Stomach (tissue), 9 donors: Measurements from ENCODE around the gene SPOCD1. TPM values are rescaled to one million over a fixed set of nuclear protein-coding genes. Genes with fewer than 3 reads are reported as not detected.
"Not testable (repeated sequence)": the region's sequence is repeated elsewhere in the genome, so short reads cannot be mapped to it uniquely, and the experiment has no call there.

ENCODE experiments used
- DNase-seq, 2 donors: peaks; one replicate each; pipeline versions ENCODE4 v3.0.0 to v3.0.0-alpha.2; 2013 to 2019
- H3K27ac ChIP-seq, 5 donors: fragments of 200-600 bp in 4 of 5; sonication (generic) in 4 of 5; one replicate each; pipeline ENCODE4 v1.5.1; 2013 to 2019; ENCODE audit warnings: mild to moderate bottlenecking in 1 of 5, moderate library complexity in 1 of 5
- H3K27me3 ChIP-seq, 3 donors: fragments of 200-600 bp; sonication (generic); one replicate each; pipeline ENCODE4 v1.5.1; 2017 to 2019; ENCODE audit warnings: mixed run types in 1 of 3
- H3K36me3 ChIP-seq, 4 donors: fragments of 200-600 bp; sonication (generic); 1 replicate in 3 of 4; 2 replicates in 1 of 4; pipeline ENCODE4 v1.5.1; 2016 to 2019
- H3K4me1 ChIP-seq, 4 donors: fragments of 200-600 bp; sonication (generic); one replicate each; pipeline ENCODE4 v1.5.1; 2016 to 2019
- H3K4me3 ChIP-seq, 4 donors: fragments of 200-600 bp; sonication (generic) in 3 of 4; one replicate each; pipeline ENCODE4 v1.5.1; 2016 to 2019; ENCODE audit warnings: mild to moderate bottlenecking in 1 of 4
- H3K9me3 ChIP-seq, 4 donors: fragments of 200-600 bp; sonication (generic); one replicate each; pipeline ENCODE4 v1.5.1; 2016 to 2019
- EP300 ChIP-seq: sonication (generic); formaldehyde crosslinking; IDR thresholded peaks from one replicate; pipeline ENCODE4 v1.6.1; 2017; ENCODE audit warnings: antibody characterized with exemption
- POLR2A ChIP-seq, 4 donors: fragments of 450-650 bp; IDR thresholded peaks; one replicate each; pipeline ENCODE4 v1.6.1; 2016; ENCODE audit warnings: antibody characterized with exemption in 4 of 4, control low read depth in 2 of 4, mild to moderate bottlenecking in 1 of 4, moderate library complexity in 1 of 4
- POLR2AphosphoS5 ChIP-seq, 3 donors: sonication (generic); formaldehyde crosslinking; IDR thresholded peaks; one replicate each; pipeline ENCODE4 v1.6.1; 2016; ENCODE audit warnings: antibody characterized with exemption in 3 of 3
- WGBS, 5 donors: extraction: QIAGEN DNeasy Blood & Tissue Kit in 3 of 5; methylation state at CpG; one replicate each; pipeline versions ENCODE4 v1.1.5 to v1.1.7; 2013 to 2018; 5-methylcytosine and 5-hydroxymethylcytosine counted together
- intact Hi-C: fragments of 100-400 bp; cut with DNase I; formaldehyde crosslinking; loops from one replicate; pipeline ENCODE4 v1.15.1; 2023; ENCODE audit warnings: low total_unique reads
- polyA plus RNA-seq, 3 donors: library from polyadenylated mRNA; stranded (reverse); fragments of 200-250 nt; gene quantifications; one replicate each; pipeline ENCODE4 v1.2.3, GENCODE V29; 2013
- total RNA-seq, 5 donors: library from RNA; depleted of rRNA; stranded (reverse); fragments of >200 nt; gene quantifications; one replicate each; pipeline versions ENCODE4 v1.1.0 to v1.2.3, GENCODE V29; 2014 to 2016
- TF ChIP-seq, protein P1 (sequence below), 7 experiments: fragments of 450-650 bp in 4 of 7; fragments of 200-600 bp in 3 of 7; sonication (generic) in 3 of 7; IDR thresholded peaks; one replicate each; pipeline ENCODE4 v1.5.1; 2016 to 2019; ENCODE audit warnings: antibody characterized with exemption in 7 of 7, control low read depth in 2 of 7, mild to moderate bottlenecking in 1 of 7
- donor health status: healthy with polysubstance abuse.
- donor health status: Bipolar disorder and iron deficiency.
- donor health status: healthy.

The SPOCD1 gene
- total and polyA plus RNA-seq, 8 donors = 0.55 to 11.1 (median 4.5) TPM; not detected in 1

DNA sequence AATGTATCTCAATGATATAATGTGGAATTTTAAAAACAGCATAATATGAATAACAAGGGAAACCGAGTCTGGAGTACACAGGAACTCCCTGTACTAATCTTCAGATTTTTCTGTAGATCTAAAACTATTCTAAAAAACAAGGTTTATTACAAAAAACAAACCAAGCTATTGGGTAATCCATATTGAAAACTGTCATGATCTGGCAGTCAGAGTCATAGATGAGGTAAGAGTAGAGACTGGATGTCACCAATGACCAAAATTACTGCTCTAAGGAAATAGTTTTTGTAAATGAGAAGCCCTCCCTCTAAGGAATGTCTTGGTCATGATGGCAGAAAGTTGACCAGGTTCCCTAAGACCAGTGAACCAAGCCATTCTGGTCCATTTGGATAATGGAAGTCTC, 2.4 kb upstream of the SPOCD1 start:
- intact Hi-C loops = loop anchor here (10.0 kb wide), 1 partner anchor 147 kb away; no protein-coding TSS in a partner anchor
- WGBS, 5 donors = 92 to 100% (median 96%) methylated on average over 1 of the region's 1 CpG

DNA sequence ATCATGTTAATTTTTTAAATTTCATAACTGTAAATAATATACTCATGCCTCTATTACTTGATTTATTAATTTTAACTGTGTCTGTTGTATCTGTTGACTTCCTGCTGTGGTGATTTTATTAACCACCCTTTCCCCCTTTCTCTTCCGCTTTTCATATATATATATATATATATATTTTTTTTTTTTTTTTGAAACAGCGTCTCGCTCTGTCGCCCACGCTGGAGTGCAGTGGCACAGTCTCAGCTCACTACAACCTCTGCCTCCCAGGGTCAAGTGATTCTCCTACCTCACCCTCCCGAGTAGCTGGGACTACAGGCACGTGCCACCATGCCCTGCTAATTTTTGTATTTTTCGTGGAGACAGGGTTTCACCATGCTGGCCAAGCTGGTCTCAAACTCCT, 1.1 kb upstream of the SPOCD1 start:
- intact Hi-C loops = loop anchor here (10.0 kb wide), 1 partner anchor 148 kb away; no protein-coding TSS in a partner anchor

More for the DNA sequence above, 2.4 kb upstream of the SPOCD1 start:
- no peak overlapping the region for H3K4me3 ChIP-seq
- no peaks in the 10 kb centered on the region for H3K36me3 ChIP-seq
- no peak overlapping the region for H3K27ac ChIP-seq
- TF ChIP-seq EP300 = no peak
- TF ChIP-seq, protein P1, sequence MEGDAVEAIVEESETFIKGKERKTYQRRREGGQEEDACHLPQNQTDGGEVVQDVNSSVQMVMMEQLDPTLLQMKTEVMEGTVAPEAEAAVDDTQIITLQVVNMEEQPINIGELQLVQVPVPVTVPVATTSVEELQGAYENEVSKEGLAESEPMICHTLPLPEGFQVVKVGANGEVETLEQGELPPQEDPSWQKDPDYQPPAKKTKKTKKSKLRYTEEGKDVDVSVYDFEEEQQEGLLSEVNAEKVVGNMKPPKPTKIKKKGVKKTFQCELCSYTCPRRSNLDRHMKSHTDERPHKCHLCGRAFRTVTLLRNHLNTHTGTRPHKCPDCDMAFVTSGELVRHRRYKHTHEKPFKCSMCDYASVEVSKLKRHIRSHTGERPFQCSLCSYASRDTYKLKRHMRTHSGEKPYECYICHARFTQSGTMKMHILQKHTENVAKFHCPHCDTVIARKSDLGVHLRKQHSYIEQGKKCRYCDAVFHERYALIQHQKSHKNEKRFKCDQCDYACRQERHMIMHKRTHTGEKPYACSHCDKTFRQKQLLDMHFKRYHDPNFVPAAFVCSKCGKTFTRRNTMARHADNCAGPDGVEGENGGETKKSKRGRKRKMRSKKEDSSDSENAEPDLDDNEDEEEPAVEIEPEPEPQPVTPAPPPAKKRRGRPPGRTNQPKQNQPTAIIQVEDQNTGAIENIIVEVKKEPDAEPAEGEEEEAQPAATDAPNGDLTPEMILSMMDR (IDR thresholded peaks at IDR 0.05) = no peak
- TF ChIP-seq POLR2A (IDR thresholded peaks at IDR 0.05) = no peak
- no peak for TF ChIP-seq POLR2AphosphoS5 (IDR thresholded peaks at IDR 0.05)
- H3K4me1 ChIP-seq = peaks cover 0 to 17% (median 4%) of the 10 kb centered on the region in 4 donors
- no peaks in the 10 kb centered on the region for H3K9me3 ChIP-seq
- DNase-seq = no peak
- no peaks in the 10 kb centered on the region for H3K27me3 ChIP-seq

DNA sequence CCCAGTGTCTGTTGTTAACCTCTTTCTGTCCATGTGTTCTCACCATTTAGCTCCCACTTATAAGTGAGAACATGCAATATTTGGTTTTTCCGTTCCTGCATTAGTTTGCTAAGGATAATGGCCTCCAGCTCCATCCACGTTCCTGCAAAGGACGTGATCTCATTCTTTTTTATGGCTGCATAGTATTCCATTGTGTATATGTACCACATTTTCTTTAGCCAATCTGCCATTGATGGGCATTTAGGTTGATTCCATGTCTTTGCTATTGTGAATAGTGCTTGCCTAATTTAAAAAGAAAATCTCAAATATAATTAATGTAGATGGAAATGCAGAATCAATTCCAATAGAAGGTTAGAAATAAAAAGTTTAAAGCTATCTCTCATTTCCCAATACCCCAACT, 679 bp upstream of the SPOCD1 start:
- not testable (repeated sequence) for H3K4me3 ChIP-seq, H3K27ac ChIP-seq, DNase-seq, H3K27me3 ChIP-seq, H3K36me3 ChIP-seq, H3K9me3 ChIP-seq
- intact Hi-C loops = loop anchor here (10.0 kb wide), 1 partner anchor 148 kb away; no protein-coding TSS in a partner anchor
- 88 to 96% (median 95%) methylated on average over 3 of the region's 3 CpGs for WGBS, 5 donors
- peaks cover 0 to 17% (median 4%) of the 10 kb centered on the region in 4 donors for H3K4me1 ChIP-seq

More for the DNA sequence above, 1.1 kb upstream of the SPOCD1 start:
- peaks cover 0 to 17% (median 4%) of the 10 kb centered on the region in 4 donors for H3K4me1 ChIP-seq
- not testable (repeated sequence) for H3K4me3 ChIP-seq, H3K36me3 ChIP-seq, H3K27me3 ChIP-seq, DNase-seq, H3K27ac ChIP-seq, H3K9me3 ChIP-seq
- 74 to 86% (median 82%) methylated on average over 8 of the region's 8 CpGs for WGBS, 5 donors

DNA sequence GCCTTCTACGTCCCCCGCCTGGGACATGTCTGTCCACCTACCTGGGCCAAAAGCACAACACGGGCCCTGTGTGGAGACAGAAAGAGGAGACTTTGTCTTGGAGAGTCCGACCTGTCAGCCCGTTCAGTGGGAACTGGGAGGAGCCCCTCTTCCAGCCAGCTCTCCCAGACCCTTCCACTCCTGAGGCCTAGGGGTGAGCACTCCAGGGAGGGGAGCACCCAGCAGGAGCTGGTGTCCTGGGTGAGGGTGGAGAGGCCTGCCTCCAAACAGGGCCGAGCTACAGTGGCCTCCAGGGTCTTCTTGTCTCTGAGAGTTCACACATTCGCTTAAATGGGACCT, 546 bp downstream of the SPOCD1 start:
- Histone ChIP-seq H3K9me3 (no peaks in the 10 kb centered on the region), H3K4me1 (peaks cover 0 to 17% (median 4%) of the 10 kb centered on the region in 4 donors), H3K36me3 (no peaks in the 10 kb centered on the region), H3K27ac (peak overlapping the region in 1 of 5 donors; percentile 10), H3K4me3 (peak overlapping the region in 1 of 4 donors; percentile 12), H3K27me3 (no peaks in the 10 kb centered on the region)
- WGBS, 5 donors = 90 to 100% (median 94%) methylated on average over 1 to 7 of the region's 7 CpGs
- DNase-seq = no peak
- intact Hi-C loops = loop anchor here (10.0 kb wide), 1 partner anchor 150 kb away; no protein-coding TSS in a partner anchor
- TF ChIP-seq POLR2AphosphoS5 (IDR thresholded peaks at IDR 0.05) = no peak
- TF ChIP-seq EP300 = no peak
- TF ChIP-seq, protein P1 (IDR thresholded peaks at IDR 0.05) = no peak
- no peak for TF ChIP-seq POLR2A (IDR thresholded peaks at IDR 0.05)

DNA sequence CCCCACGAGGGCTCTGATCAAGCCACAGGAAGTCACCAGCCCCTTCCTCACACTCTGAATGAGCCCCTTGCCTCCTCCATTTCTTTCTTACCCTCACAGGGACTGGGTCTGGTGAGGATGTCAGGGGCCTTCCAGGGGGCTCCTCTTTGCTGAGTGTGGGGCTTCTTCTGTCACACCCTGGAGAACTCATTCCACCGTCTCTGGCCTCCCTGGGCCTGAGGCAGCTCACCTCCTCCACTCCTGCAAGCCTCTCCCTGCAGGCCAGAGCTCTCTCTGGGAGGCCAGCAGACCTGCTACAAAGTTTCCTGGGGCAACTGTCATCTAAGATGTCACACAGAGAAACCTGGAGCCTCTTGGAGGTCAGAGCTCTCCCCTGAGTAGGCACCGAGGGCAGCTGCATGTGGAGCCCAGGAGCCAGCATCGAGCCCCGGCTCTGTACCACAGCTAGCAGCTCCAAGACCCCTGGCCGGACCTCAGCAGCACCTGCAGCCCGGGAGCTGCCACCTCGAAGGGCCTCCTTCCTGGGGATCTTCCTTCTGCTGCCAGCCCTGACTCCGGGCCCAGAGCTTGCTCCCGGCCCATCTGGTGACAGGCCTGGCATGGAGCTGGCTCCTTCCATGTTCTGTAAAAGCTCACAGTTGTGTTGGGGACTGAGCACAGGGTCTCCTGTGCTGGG, 1.1 kb downstream of the SPOCD1 start:
- DNase-seq = no peak
- Histone ChIP-seq H3K4me1 (peaks cover 0 to 17% (median 4%) of the 10 kb centered on the region in 4 donors), H3K9me3 (no peaks in the 10 kb centered on the region), H3K36me3 (no peaks in the 10 kb centered on the region), H3K27me3 (no peaks in the 10 kb centered on the region), H3K27ac (no peak overlapping the region), H3K4me3 (no peak overlapping the region)
- 86 to 98% (median 91%) methylated on average over 5 to 10 of the region's 10 CpGs for WGBS, 5 donors
- TF ChIP-seq, protein P1 (IDR thresholded peaks at IDR 0.05) = no peak
- TF ChIP-seq POLR2A (IDR thresholded peaks at IDR 0.05) (no peak), POLR2AphosphoS5 (IDR thresholded peaks at IDR 0.05) (no peak), EP300 (no peak)
- intact Hi-C loops = loop anchor here (10.0 kb wide), 1 partner anchor 150 kb away; no protein-coding TSS in a partner anchor
